Testis (tissue), 5 donors: ENCODE results near the gene DTNB. TPM values are rescaled to one million over a fixed set of nuclear protein-coding genes. Genes with fewer than 3 reads are reported as not detected.

ENCODE experiments used
- DNase-seq: peaks from one replicate; pipeline ENCODE4 v3.0.0-alpha.2; 2019
- H3K27ac ChIP-seq, 2 donors: fragments of 200-600 bp; sonication (generic); one replicate each; pipeline ENCODE4 v1.5.1; 2019
- H3K27me3 ChIP-seq: fragments of 200-600 bp; sonication (generic); one replicate; pipeline ENCODE4 v1.5.1; 2019
- H3K36me3 ChIP-seq: fragments of 200-600 bp; sonication (generic); one replicate; pipeline ENCODE4 v1.5.1; 2017; ENCODE audit warnings: low read depth; ENCODE audit errors: missing control alignments
- H3K4me1 ChIP-seq: fragments of 200-600 bp; sonication (generic); one replicate; pipeline ENCODE4 v1.5.1; 2019
- H3K4me3 ChIP-seq, 2 donors: fragments of 200-600 bp; sonication (generic); one replicate each; pipeline ENCODE4 v1.5.1; 2017 to 2019
- H3K9me3 ChIP-seq: fragments of 200-600 bp; sonication (generic); one replicate; pipeline ENCODE4 v1.5.1; 2017
- CTCF ChIP-seq, 3 experiments: fragments of 450-650 bp in 2 of 3; fragments of 200-600 bp in 1 of 3; sonication (generic) in 1 of 3; IDR thresholded peaks; one replicate each; pipeline ENCODE4 v1.5.1; 2016 to 2019; ENCODE audit warnings: antibody characterized with exemption in 3 of 3, mild to moderate bottlenecking in 2 of 3, moderate library complexity in 1 of 3
- POLR2A ChIP-seq: fragments of 450-650 bp; IDR thresholded peaks from one replicate; pipeline ENCODE4 v1.6.1; 2017; ENCODE audit warnings: antibody characterized with exemption, mild to moderate bottlenecking, moderate library complexity
- WGBS, 2 donors: methylation state at CpG; one replicate each; pipeline ENCODE4 v1.1.5; 2018; 5-methylcytosine and 5-hydroxymethylcytosine counted together
- intact Hi-C: fragments of 100-400 bp; cut with DNase I; formaldehyde crosslinking; loops from one replicate; pipeline ENCODE4 v1.15.1; 2023; ENCODE audit warnings: low total_unique reads
- long read RNA-seq, 2 donors: transcript quantifications; one replicate each; lab custom pipeline, GENCODE V29; 2026
- polyA plus RNA-seq: library from polyadenylated mRNA; stranded (reverse); fragments of 350-450 nt; fragmentation: Illumina TruSeq; extraction: RNeasy Lipid Tissue Mini Kit (QIAGEN cat#74804); gene quantifications from one replicate; pipeline ENCODE4 v1.2.3, GENCODE V29; 2014; ENCODE audit warnings: low read depth, low replicate concordance; ENCODE audit not compliant: insufficient read depth
- total RNA-seq, 2 donors: library from RNA; depleted of rRNA; stranded (reverse); fragments of >200 nt; gene quantifications; one replicate each; pipeline ENCODE4 v1.2.3, GENCODE V29; 2016

Gene DTNB
- 10 to 100 TPM; 45.1 to 47.3 TPM for total RNA-seq
- polyA plus RNA-seq: 21.9 TPM
- long read RNA-seq, donor 1, partial matches to known transcripts: 0 of 3 reads
- long read RNA-seq, donor 1, other reads (novel, unspliced or antisense): 0 of 3 reads
- long read RNA-seq, donor 2, partial matches to known transcripts: 0 of 1 reads
- long read RNA-seq, donor 2, other reads (novel, unspliced or antisense): 0 of 1 reads

- Histone ChIP-seq H3K27me3 (no peaks in the 10 kb centered on the region), H3K4me3 (peak within 1 kb of the TSS; percentile 78 to 83), H3K36me3 (no peaks in the 10 kb centered on the region), H3K4me1 (peaks cover 6% of the 10 kb centered on the region), H3K27ac (peak within 1 kb of the TSS; percentile 74 to 92), H3K9me3 (no peaks in the 10 kb centered on the region)
- intact Hi-C loops: no loop called here
- 0 to 1% methylated on average over 20 to 85 of the region's 111 CpGs for WGBS, 2 donors
- DNase-seq: peak; percentile 79
- TF ChIP-seq CTCF (IDR thresholded peaks at IDR 0.05) (no peak), POLR2A (no peak)
Measured at GRCh38 chr2:25673300-25674076, at the start of gene DTNB. Gene DTNB, minus strand, starts transcription at chr2:25673577. Its CDS starts 20,917 bp downstream, at chr2:25652660.

- 89 to 90% methylated on average over 3 of the region's 3 CpGs for WGBS, 2 donors
Measured at GRCh38 chr2:25722224-25722623, 48.8 kb upstream of the DTNB start.

GRCh38 chr2:25720575-25720974 is 47.2 kb upstream of the DTNB start:
- no peaks in the 10 kb centered on the region for H3K27me3 ChIP-seq
- H3K4me1 ChIP-seq: no peaks in the 10 kb centered on the region
- intact Hi-C loops: no loop called here
- no peak for DNase-seq
- WGBS, 2 donors: 82 to 92% methylated on average over 1 of the region's 1 CpG
- no peaks in the 10 kb centered on the region for H3K36me3 ChIP-seq
- no peak overlapping the region for H3K4me3 ChIP-seq
- H3K9me3 ChIP-seq: no peaks in the 10 kb centered on the region
- TF ChIP-seq POLR2A (no peak), CTCF (IDR thresholded peaks at IDR 0.05) (no peak)
- no peak overlapping the region for H3K27ac ChIP-seq

More at GRCh38 chr2:25722224-25722623, 48.8 kb upstream of the DTNB start:
- intact Hi-C loops: no loop called here
- Histone ChIP-seq H3K27ac (no peak overlapping the region), H3K9me3 (no peaks in the 10 kb centered on the region), H3K36me3 (no peaks in the 10 kb centered on the region), H3K27me3 (no peaks in the 10 kb centered on the region), H3K4me1 (no peaks in the 10 kb centered on the region), H3K4me3 (no peak overlapping the region)
- no peak for DNase-seq
- TF ChIP-seq CTCF (IDR thresholded peaks at IDR 0.05) (no peak), POLR2A (no peak)

- Histone ChIP-seq H3K36me3 (no peaks in the 10 kb centered on the region), H3K27ac (no peak overlapping the region), H3K4me1 (no peaks in the 10 kb centered on the region), H3K9me3 (no peaks in the 10 kb centered on the region), H3K4me3 (no peak overlapping the region), H3K27me3 (no peaks in the 10 kb centered on the region)
- TF ChIP-seq CTCF (IDR thresholded peaks at IDR 0.05) (no peak), POLR2A (no peak)
- DNase-seq: no peak
- intact Hi-C loops: no loop called here
- WGBS, 2 donors: 95% methylated on average over 1 of the region's 1 CpG
Measured at GRCh38 chr2:25714740-25715139, 41.4 kb upstream of the DTNB start.
